Tibial nerve (tissue), 4 donors: ENCODE measurements around the gene GRB2. TPM values are rescaled to one million over a fixed set of nuclear protein-coding genes. Genes with fewer than 3 reads are reported as not detected.

Experiments used
- DNase-seq, 2 donors: peaks; one replicate each; pipeline ENCODE4 v3.0.0-alpha.2; 2019; ENCODE audit warnings: low spot score in 2 of 2
- H3K27ac ChIP-seq, 4 donors: fragments of 200-600 bp; sonication (generic) in 3 of 4; one replicate each; pipeline ENCODE4 v1.5.1; 2017 to 2019; ENCODE audit warnings: mild to moderate bottlenecking in 1 of 4
- H3K27me3 ChIP-seq, 2 donors: fragments of 200-600 bp; sonication (generic) in 1 of 2; one replicate each; pipeline versions ENCODE4 v1.5.1 to v1.6.0; 2017 to 2019
- H3K36me3 ChIP-seq, 3 donors: fragments of 200-600 bp; sonication (generic); one replicate each; pipeline ENCODE4 v1.5.1; 2018 to 2019
- H3K4me1 ChIP-seq, 4 donors: fragments of 200-600 bp; sonication (generic) in 3 of 4; one replicate each; pipeline ENCODE4 v1.5.1; 2017 to 2019
- H3K4me3 ChIP-seq, 4 donors: fragments of 200-600 bp; sonication (generic) in 3 of 4; one replicate each; pipeline ENCODE4 v1.5.1; 2017 to 2019; ENCODE audit warnings: mild to moderate bottlenecking in 1 of 4, moderate library complexity in 1 of 4
- H3K9me3 ChIP-seq, 4 donors: fragments of 200-600 bp; sonication (generic) in 3 of 4; one replicate each; pipeline ENCODE4 v1.5.1; 2017 to 2019
- CTCF ChIP-seq, 5 experiments: fragments of 200-600 bp in 3 of 5; fragments of 450-650 bp in 2 of 5; sonication (generic) in 3 of 5; IDR thresholded peaks; one replicate each; pipeline ENCODE4 v1.5.1; 2016 to 2019; ENCODE audit warnings: antibody characterized with exemption in 5 of 5, mild to moderate bottlenecking in 3 of 5, moderate library complexity in 2 of 5
- EP300 ChIP-seq, 2 donors: sonication (generic); formaldehyde crosslinking; IDR thresholded peaks; one replicate each; pipeline ENCODE4 v1.6.1; 2017; ENCODE audit warnings: antibody characterized with exemption in 2 of 2, mild to moderate bottlenecking in 1 of 2
- POLR2A ChIP-seq, 2 donors: fragments of 450-650 bp; IDR thresholded peaks; one replicate each; pipeline ENCODE4 v1.6.1; 2017; ENCODE audit warnings: antibody characterized with exemption in 2 of 2, mild to moderate bottlenecking in 2 of 2, moderate library complexity in 2 of 2
- WGBS, 2 donors: methylation state at CpG; one replicate each; pipeline ENCODE4 v1.1.5; 2018; 5-methylcytosine and 5-hydroxymethylcytosine counted together
- total RNA-seq, 4 donors: library from RNA; depleted of rRNA; stranded (reverse); fragments of >200 nt; gene quantifications; one replicate each; pipeline ENCODE4 v1.1.0, GENCODE V29; 2016

Gene GRB2
- total RNA-seq, 4 donors from 2014 or later: 77.6 to 139 (median 133) TPM

GRCh38 chr17:75315541-75316243 is 89.8 kb downstream of the GRB2 start:
- peaks cover 0 to 9% (median 6%) of the 10 kb centered on the region in 4 donors for H3K4me1 ChIP-seq
- H3K36me3 ChIP-seq: peaks cover 0 to 39% (median 5%) of the 10 kb centered on the region in 3 donors
- H3K27ac ChIP-seq: peak overlapping the region in 3 of 4 donors; percentile 0 to 46 (median 15)
- no peak overlapping the region for H3K4me3 ChIP-seq
- no peak for TF ChIP-seq CTCF (IDR thresholded peaks at IDR 0.05)
- no peak for TF ChIP-seq POLR2A (IDR thresholded peaks at IDR 0.05)
- TF ChIP-seq EP300 (IDR thresholded peaks at IDR 0.05): no peak
- no peaks in the 10 kb centered on the region for H3K9me3 ChIP-seq
- H3K27me3 ChIP-seq: no peaks in the 10 kb centered on the region
- 72 to 79% methylated on average over 17 to 19 of the region's 19 CpGs for WGBS, 2 donors
- DNase-seq: no peak

- no peak overlapping the region for H3K4me3 ChIP-seq
- 70 to 73% methylated on average over 12 to 14 of the region's 14 CpGs for WGBS, 2 donors
- TF ChIP-seq EP300 (IDR thresholded peaks at IDR 0.05): peak in 1 of 2 donors; percentile 66
- TF ChIP-seq POLR2A (IDR thresholded peaks at IDR 0.05): no peak
- H3K36me3 ChIP-seq: peaks cover 0 to 26% (median 5%) of the 10 kb centered on the region in 3 donors
- H3K4me1 ChIP-seq: peaks cover 0 to 9% (median 6%) of the 10 kb centered on the region in 4 donors
- H3K27ac ChIP-seq: peak overlapping the region in 3 of 4 donors; percentile 26 to 75 (median 71)
- DNase-seq: no peak
- H3K27me3 ChIP-seq: no peaks in the 10 kb centered on the region
- H3K9me3 ChIP-seq: no peaks in the 10 kb centered on the region
Observed at GRCh38 chr17:75313941-75314551, 91.4 kb downstream of the GRB2 start.

- no peak for DNase-seq
- WGBS, 2 donors: 58 to 61% methylated on average over 20 of the region's 20 CpGs
- Histone ChIP-seq H3K4me3 (no peak overlapping the region), H3K36me3 (peaks cover 0 to under 1% (median 0%) of the 10 kb centered on the region in 3 donors), H3K27me3 (no peaks in the 10 kb centered on the region), H3K9me3 (no peaks in the 10 kb centered on the region), H3K27ac (peak overlapping the region in 3 of 4 donors; percentile 35 to 58 (median 36)), H3K4me1 (peaks cover 0 to 7% (median 0%) of the 10 kb centered on the region in 4 donors)
- TF ChIP-seq EP300 (IDR thresholded peaks at IDR 0.05) (no peak), POLR2A (IDR thresholded peaks at IDR 0.05) (no peak), CTCF (IDR thresholded peaks at IDR 0.05) (no peak)
Observed at GRCh38 chr17:75308732-75309629, 96.5 kb downstream of the GRB2 start.

- Histone ChIP-seq H3K27ac (peak overlapping the region in 2 of 4 donors; percentile 35 to 36), H3K36me3 (no peaks in the 10 kb centered on the region), H3K27me3 (no peaks in the 10 kb centered on the region), H3K9me3 (no peaks in the 10 kb centered on the region), H3K4me3 (no peak overlapping the region), H3K4me1 (peaks cover 0 to 7% (median 0%) of the 10 kb centered on the region in 4 donors)
- TF ChIP-seq EP300 (IDR thresholded peaks at IDR 0.05) (no peak), CTCF (IDR thresholded peaks at IDR 0.05) (no peak), POLR2A (IDR thresholded peaks at IDR 0.05) (no peak)
- whole genome bisulfite sequencing, 2 donors: 79 to 81% methylated on average over 13 of the region's 13 CpGs
- DNase-seq: no peak
Observed at GRCh38 chr17:75307957-75308731, 97.3 kb downstream of the GRB2 start.
